Keratinocyte (primary cell): Measurements from ENCODE around the gene LHX3. TPM values are rescaled to one million over a fixed set of nuclear protein-coding genes. Genes with fewer than 3 reads are reported as not detected.

Experiments
- DNase-seq: peaks from one replicate; pipeline ENCODE4 v3.0.0-alpha.2; 2011; ENCODE audit warnings: low read depth, missing footprints, low spot score
- FAIRE-seq: peaks from 2 replicates; lab custom pipeline; 2011; peaks lifted over from hg19 to GRCh38; lab: Jason Lieb, UNC
- H2AFZ ChIP-seq: 2 replicates; pipeline ENCODE4 v1.6.0; 2012; ENCODE audit warnings: low read length, control low read depth, inconsistent platforms; ENCODE audit not compliant: control insufficient read depth
- H3K27ac ChIP-seq: 2 replicates; pipeline ENCODE4 v1.5.1; 2011; ENCODE audit warnings: low read length; ENCODE audit not compliant: control insufficient read depth, insufficient read depth
- H3K27me3 ChIP-seq: 3 replicates; pipeline ENCODE4 v1.6.0; 2011; ENCODE audit warnings: low read length; ENCODE audit not compliant: control insufficient read depth, insufficient read depth; ENCODE audit errors: extremely low read depth
- H3K36me3 ChIP-seq, 2 experiments: 2 replicates in 1 of 2; 3 replicates in 1 of 2; pipeline ENCODE4 v1.5.1; 2011; ENCODE audit warnings: low read length in 2 of 2, mild to moderate bottlenecking in 1 of 2; ENCODE audit not compliant: control insufficient read depth in 2 of 2, insufficient read depth in 2 of 2; ENCODE audit errors: extremely low read depth in 1 of 2
- H3K4me1 ChIP-seq: 3 replicates; pipeline ENCODE4 v1.5.1; 2011; ENCODE audit warnings: low read length; ENCODE audit not compliant: control insufficient read depth, insufficient read depth; ENCODE audit errors: extremely low read depth
- H3K4me2 ChIP-seq: 3 replicates; pipeline ENCODE4 v1.6.0; 2011; ENCODE audit warnings: low read depth, low read length; ENCODE audit not compliant: control insufficient read depth, insufficient read depth; ENCODE audit errors: extremely low read depth
- H3K4me3 ChIP-seq, 3 experiments: fragments of 200-600 bp in 1 of 3; sonication (generic) in 1 of 3; 2 replicates in 2 of 3; 3 replicates in 1 of 3; pipeline ENCODE4 v1.5.1; 2011 to 2016; ENCODE audit warnings: low read length in 3 of 3, mild to moderate bottlenecking in 3 of 3, control low read depth in 2 of 3, inconsistent platforms in 1 of 3, low read depth in 1 of 3, mixed read lengths in 1 of 3, mixed run types in 1 of 3, moderate library complexity in 1 of 3; ENCODE audit not compliant: control insufficient read depth in 2 of 3, insufficient read depth in 2 of 3; ENCODE audit errors: extremely low read depth in 1 of 3
- H3K79me2 ChIP-seq: 2 replicates; pipeline ENCODE4 v1.6.0; 2012; ENCODE audit warnings: low read length; ENCODE audit not compliant: control insufficient read depth, insufficient read depth
- H3K9ac ChIP-seq: 3 replicates; pipeline ENCODE4 v1.6.0; 2011; ENCODE audit warnings: low read length; ENCODE audit not compliant: control insufficient read depth, insufficient read depth; ENCODE audit errors: extremely low read depth
- H3K9me1 ChIP-seq: 3 replicates; pipeline ENCODE4 v1.6.0; 2011; ENCODE audit warnings: low read length; ENCODE audit not compliant: control insufficient read depth, insufficient read depth; ENCODE audit errors: extremely low read depth
- H3K9me3 ChIP-seq: 2 replicates; pipeline ENCODE4 v1.5.1; 2012; ENCODE audit warnings: low read depth, low read length; ENCODE audit not compliant: control insufficient read depth
- H4K20me1 ChIP-seq: 3 replicates; pipeline ENCODE4 v1.6.0; 2011; ENCODE audit warnings: low read length; ENCODE audit not compliant: control insufficient read depth, insufficient read depth; ENCODE audit errors: extremely low read depth
- CTCF ChIP-seq, 3 experiments: IDR thresholded peaks in 1 of 3; conservative IDR thresholded peaks in 1 of 3; optimal IDR thresholded peaks in 1 of 3; 2 replicates in 2 of 3; 3 replicates in 1 of 3; pipeline versions ENCODE3 to v1.5.1; 2011; ENCODE audit warnings: low read length in 3 of 3, mild to moderate bottlenecking in 3 of 3, moderate library complexity in 2 of 3, control low read depth in 1 of 3, inconsistent platforms in 1 of 3; ENCODE audit not compliant: insufficient read depth in 2 of 3; ENCODE audit errors: extremely low read depth in 1 of 3
- EZH2 ChIP-seq: IDR thresholded peaks from one replicate; pipeline ENCODE4 v1.6.1; 2012; ENCODE audit warnings: inconsistent platforms, mild to moderate bottlenecking, low read length, moderate library complexity
- dilution Hi-C: fragments of 300-500 bp; cut with MboI; formaldehyde crosslinking; loops from one replicate; pipeline ENCODE4 v1.7.0; 2020; ENCODE audit warnings: low sequenced_read_pairs; ENCODE audit not compliant: extremely low pct_ligation_motif_present
- polyA plus RNA-seq, 5 experiments: library from polyadenylated mRNA; depleted of rRNA in 3 of 5; stranded (reverse) in 3 of 5; stranded (forward) in 1 of 5; unstranded in 1 of 5; fragments of >200 nt; gene quantifications; 1 replicate in 1 of 5; 2 replicates in 3 of 5; 3 replicates in 1 of 5; pipeline versions ENCODE4 v1.2.1 to v1.2.3, GENCODE V29; 2011 to 2012; ENCODE audit warnings: missing spikeins in 2 of 5, low read depth in 1 of 5, low replicate concordance in 1 of 5

LHX3 gene
- polyA plus RNA-seq, 1 donor (not counting 4 experiments of a cell fraction or from before 2014, with no cell fraction given) = not detected

GRCh38 chr9:136231478-136232297, 26.8 kb upstream of the LHX3 start:
- Histone ChIP-seq H4K20me1 (peaks cover 14% of the 10 kb centered on the region), H3K27ac (no peak overlapping the region), H3K4me3 (no peak overlapping the region), H3K4me1 (peaks cover 22% of the 10 kb centered on the region), H3K27me3 (no peaks in the 10 kb centered on the region), H3K9ac (no peak overlapping the region), H3K79me2 (peaks cover 3% of the 10 kb centered on the region), H3K9me1 (peaks cover 4% of the 10 kb centered on the region), H3K9me3 (no peaks in the 10 kb centered on the region), H2AFZ (no peak overlapping the region), H3K4me2 (no peak overlapping the region), H3K36me3 (peaks cover 3 to 7% of the 10 kb centered on the region in 2 experiments)
- FAIRE-seq = no peak
- DNase-seq = no peak
- no peak for TF ChIP-seq EZH2
- TF ChIP-seq CTCF (optimal IDR thresholded peaks at IDR 0.05 in 1 of 3, IDR thresholded peaks at IDR 0.05 in 1 of 3, conservative IDR thresholded peaks at IDR 0.05 in 1 of 3; ENCODE audit: extremely low read depth in 1 of 3, insufficient read depth in 2 of 3, low read length in 3 of 3) = no peak
- dilution Hi-C loops = no loop called here

- H3K27ac ChIP-seq = no peak overlapping the region
- no peak overlapping the region for H3K9ac ChIP-seq
- peaks cover 28% of the 10 kb centered on the region for H3K4me1 ChIP-seq
- H4K20me1 ChIP-seq = peaks cover 18% of the 10 kb centered on the region
- FAIRE-seq (no peak), DNase-seq (no peak)
- no peak for TF ChIP-seq EZH2
- TF ChIP-seq CTCF (optimal IDR thresholded peaks at IDR 0.05 in 1 of 3, IDR thresholded peaks at IDR 0.05 in 1 of 3, conservative IDR thresholded peaks at IDR 0.05 in 1 of 3; ENCODE audit: extremely low read depth in 1 of 3, insufficient read depth in 2 of 3, low read length in 3 of 3) = no peak
- H2AFZ ChIP-seq = no peak overlapping the region
- no peak overlapping the region for H3K4me2 ChIP-seq
- dilution Hi-C loops = no loop called here
- peaks cover 3% of the 10 kb centered on the region for H3K79me2 ChIP-seq
- H3K27me3 ChIP-seq = no peaks in the 10 kb centered on the region
- H3K4me3 ChIP-seq = no peak overlapping the region
- peaks cover 3 to 7% of the 10 kb centered on the region in 2 experiments for H3K36me3 ChIP-seq
- peaks cover 6% of the 10 kb centered on the region for H3K9me1 ChIP-seq
- no peaks in the 10 kb centered on the region for H3K9me3 ChIP-seq
Observed at GRCh38 chr9:136230773-136231172, 25.8 kb upstream of the LHX3 start.
